COR-L47 (cell line): ENCODE measurements around the gene EML6.
"Not testable (repeated sequence)": the region's sequence is repeated elsewhere in the genome, so short reads cannot be mapped to it uniquely, and the experiment has no call there.

Source experiments
- DNase-seq: peaks from one replicate; lab custom pipeline; 2025; lab: John Stamatoyannopoulos, UW

Gene EML6

DNA sequence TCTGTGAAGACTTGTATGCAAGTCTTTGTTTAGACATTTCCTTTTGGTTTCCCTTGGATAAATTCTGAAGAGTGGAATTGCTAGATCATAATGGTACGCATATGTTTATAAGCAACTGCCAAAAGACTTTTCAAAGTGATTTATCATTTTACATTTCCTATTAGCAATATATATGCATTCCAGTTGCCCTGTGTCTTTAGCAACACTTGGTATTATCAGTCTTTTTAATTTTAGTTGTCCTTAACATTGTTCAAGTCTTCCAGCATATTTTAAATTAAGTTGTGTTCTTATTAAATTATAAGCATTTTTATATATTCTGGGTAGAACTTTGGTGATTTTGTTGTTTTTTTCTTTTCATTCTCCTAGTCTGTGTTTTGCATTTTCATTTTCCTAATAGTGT lies 81.8 kb downstream of the EML6 start:
- DNase-seq, result no peak

DNA sequence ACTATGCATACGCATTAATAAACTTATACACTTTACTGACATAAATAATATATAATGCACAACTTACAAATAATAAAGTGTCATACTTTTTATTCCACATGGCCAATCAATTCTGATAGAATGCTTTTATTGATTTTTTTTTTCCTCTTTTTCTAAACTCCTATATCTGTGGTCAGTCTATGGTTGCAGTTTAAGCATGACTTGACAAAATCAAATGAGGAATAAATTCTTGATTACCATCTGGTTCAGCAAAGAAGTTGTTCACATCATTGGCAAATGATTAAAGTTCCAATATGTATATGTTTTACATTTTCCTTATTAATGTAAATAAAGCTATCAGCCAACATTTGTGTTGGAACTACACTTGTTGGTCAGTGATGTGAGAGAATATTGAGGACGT lies 83.5 kb downstream of the EML6 start:
- no peak for DNase-seq

DNA sequence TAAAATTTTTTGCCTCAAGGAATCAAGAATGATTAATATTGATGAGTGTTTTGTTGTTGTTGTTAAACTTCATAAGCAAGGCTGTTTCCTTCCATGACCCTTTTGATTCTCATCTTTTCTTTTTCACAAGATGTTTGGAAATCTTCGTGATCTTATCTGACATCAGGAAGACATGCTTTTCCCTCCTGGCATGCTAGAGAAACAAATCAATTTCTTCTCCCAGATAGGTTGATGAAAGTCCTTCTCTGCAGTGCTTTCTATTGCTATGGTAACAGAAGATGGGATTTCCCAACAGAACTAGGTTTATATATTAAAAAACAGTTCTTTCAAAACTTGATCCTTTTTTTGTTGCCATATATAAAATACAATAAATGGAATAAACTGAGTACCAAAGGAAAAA lies 85.2 kb downstream of the EML6 start:
- DNase-seq, result no peak

DNA sequence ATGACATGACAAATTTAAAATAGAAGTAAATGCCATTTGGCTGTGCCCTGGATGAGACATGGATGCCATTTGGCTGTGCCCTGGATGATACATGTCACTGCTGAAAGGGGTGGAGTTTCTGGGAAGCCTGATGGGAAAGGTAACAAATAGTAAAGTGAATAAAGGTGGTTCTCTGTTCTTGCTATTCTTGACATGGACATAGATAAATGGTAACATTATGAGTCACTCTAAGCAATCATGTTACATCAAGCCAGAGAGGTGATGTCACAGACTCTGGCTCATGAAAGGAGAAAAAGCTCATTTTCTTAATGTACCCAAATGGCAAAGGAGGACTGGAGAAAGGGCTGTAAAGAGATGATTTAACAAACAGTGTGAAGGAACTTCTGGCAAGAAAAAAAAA lies 86.4 kb downstream of the EML6 start:
- no peak for DNase-seq

DNA sequence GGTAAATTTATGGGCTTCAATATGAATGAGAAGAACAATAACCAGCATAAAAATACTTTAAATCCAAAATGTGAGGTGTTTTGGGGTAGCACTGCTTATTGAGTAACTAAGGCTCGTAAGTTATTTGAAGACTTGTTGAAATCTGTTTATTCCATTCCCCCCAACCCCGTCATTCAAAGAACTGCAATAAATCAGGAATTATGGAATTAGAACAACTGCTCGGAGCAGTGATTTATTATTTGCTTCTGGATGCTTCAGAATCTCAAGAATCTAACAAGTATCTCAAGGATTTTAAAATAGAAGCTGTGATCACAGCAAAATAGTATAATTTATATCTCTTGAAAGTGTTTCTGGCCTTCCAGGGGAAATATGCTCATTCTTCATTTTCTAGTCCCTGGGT lies 86.8 kb downstream of the EML6 start:
- no peak for DNase-seq

DNA sequence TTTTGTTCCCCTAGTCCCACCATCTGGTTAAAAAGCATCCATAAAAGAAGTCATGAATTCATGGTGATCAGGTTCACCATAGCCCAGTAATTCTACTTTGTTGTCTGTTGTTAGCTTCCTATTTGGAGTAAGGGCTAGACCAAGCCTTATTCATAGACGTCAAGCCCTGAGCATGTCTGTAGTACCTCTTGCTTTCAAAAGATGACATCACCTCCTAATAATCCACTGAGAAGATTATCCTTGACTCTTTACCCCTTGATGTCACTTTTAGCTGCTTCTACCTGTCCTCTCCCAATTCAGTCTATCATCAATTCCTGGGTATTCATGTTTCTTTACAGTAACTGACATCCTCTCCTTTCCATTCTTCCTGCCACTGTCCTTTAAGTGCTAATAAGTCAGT lies 90.1 kb downstream of the EML6 start:
- no peak for DNase-seq

DNA sequence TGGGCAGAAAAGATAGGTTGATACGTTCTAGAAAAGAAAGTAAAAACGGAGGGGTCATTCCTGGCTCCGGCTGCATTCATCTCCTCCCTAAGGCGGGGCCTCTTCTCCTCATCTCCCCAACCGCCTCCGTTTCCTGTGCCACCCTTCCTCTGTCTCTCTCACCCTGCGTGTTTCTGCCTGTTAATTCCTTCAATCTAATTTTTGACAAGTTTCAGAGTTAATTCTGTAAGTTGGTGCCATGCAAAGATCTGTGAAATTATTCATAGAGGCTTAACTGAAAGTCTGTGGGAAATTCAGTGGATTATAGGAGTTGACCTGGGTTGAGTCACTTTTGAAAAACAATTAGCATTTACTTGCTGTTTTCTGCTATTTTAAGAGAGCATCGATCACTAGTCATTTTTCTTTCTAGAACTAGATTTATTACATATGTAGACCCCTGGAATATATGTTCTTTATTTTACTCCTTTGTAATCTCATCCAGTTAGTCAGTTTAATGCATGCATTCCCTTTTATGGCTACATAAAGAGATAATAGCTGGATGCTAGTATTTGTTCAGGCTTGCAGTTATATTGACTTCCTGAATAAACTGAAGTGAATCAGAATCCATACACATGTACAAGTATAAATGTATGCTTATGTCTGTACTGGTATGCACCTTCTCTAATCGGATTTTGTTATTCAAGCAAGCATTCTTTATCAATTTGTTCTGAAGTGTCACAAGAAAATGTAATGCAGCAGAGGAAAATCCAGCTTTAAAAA lies 91.1 kb downstream of the EML6 start:
- DNase-seq, result no peak

DNA sequence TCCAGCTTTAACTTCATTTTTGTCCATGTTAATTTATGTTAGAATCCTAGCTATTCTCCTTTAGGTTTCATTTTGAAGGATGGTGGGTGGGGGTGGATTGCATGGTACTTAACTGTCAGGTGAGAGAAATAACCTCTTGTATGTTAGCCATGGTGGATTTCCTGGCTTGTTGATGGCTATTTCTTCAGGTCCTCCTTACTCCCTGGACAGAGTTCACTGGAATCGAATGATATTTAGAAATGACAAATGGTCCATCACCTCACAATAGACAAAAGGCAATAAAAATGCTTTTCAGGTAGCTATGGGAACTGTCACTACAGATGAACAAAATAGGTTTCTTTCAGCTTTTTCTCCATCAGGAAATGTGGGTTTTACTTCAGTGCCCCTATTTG lies 91.7 kb downstream of the EML6 start:
- no peak for DNase-seq

DNA sequence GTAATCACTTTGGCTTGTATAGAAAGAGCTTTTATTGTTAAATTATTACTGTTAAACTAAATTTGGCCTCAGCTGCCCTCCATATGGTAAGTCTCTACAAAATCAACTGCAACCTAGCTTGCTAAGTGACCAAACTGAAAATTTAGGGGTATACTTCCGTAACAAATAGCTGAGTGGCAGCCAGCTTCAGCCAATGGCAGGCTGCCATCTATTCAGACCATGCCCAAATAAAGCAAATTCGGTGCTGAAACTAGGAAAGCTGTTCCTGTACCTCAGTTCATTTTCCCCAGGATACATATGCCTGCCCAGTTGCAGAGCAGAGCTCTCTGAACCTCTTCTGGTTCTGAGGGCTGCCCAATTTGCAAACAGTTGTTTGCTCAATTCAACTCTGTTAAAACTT lies 94.8 kb downstream of the EML6 start:
- no peak for DNase-seq

DNA sequence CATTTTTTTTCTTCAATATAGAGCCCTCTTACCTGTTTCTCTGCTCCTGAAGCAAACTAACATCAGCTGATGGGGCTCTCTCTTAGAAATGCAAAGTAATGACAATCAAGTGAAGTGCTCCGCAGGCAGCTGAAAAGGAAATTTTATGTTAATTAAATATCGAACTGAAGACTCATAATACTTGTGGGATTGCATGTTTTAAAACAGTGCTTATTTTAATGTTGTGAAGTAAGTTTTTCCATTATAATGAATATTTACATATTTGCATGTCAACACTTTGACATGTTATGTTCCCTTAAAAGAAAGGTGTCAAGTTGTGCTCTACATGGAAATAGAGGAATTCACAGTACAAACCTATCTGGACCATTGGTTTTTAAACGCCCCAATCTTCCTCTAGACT lies 97.1 kb downstream of the EML6 start:
- no peak for DNase-seq

DNA sequence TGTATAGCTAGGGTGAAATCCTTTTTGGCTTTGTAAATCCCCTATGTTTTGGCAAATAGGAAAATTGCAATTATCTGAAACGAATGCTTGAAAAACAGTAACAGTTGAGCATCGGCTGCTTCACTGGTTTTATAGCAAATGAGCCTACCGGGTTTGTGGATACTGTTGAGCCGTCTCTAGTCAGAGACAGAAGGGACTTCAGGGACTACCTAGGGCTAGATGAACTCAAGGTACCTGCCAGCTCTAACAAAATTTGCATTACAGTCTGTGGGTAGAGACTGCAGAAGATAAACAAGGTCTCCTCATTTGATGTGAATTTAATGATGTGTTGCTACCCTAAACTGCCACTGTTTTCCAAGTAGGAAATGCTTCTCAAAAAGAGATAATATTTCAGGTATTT lies 101.1 kb downstream of the EML6 start:
- no peak for DNase-seq

DNA sequence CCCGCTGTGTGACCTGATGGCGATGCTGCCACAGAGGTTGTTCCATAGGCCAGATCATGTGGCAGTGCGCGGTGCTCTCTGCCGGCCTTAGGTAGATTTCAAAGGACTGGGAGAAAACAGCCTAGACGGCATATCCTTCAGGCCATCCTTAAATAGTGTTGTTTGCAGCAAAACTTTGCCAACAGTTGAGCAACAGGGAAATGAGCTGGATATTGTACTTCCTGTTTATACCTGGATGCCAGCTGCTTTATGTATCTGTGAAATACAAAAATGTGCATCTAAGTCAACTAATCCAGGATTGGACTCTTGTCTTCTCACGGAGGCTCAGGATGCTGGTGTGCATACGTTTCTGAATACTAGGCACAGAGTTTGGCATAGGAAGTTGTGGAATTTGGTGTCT lies 107.1 kb downstream of the EML6 start:
- no peak for DNase-seq

DNA sequence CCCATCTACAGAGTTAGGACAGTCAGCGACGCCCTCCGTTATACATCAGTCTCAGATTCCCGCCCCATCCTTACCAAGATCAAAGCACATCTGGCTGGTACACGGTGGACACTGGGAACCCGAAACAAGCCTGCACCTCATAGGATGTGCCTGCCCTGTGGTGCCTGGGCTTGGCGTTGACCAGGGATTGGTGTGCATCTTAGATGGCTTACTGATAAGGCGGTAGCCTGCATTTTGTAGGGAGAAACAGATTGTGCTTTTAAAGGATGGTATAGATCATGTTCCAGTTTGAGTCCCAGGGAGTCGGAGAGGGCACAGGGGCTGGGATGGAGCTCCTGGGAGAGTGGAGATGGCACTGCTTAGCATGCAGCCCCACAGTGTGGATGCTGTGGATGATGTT lies 108.0 kb downstream of the EML6 start:
- no peak for DNase-seq

DNA sequence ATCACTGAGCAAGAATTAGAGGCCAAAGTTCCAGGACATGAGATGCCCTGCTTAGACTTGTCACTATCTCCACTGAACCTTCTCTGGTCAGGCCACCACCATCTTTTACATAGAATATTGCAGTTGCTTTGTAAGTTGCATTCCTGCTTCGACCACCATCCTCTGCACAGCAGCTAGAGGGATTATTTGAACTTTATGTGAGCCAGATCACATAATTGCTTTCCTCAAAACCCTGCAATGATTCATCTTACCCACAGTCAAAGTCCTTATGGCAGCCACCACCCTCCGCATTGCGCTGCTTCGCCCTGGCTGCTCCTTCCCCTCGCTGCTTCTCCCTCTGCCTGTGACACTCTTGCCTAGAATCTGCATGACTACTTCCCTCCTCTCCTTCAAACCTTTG lies 111.3 kb downstream of the EML6 start:
- DNase-seq, result no peak

DNA sequence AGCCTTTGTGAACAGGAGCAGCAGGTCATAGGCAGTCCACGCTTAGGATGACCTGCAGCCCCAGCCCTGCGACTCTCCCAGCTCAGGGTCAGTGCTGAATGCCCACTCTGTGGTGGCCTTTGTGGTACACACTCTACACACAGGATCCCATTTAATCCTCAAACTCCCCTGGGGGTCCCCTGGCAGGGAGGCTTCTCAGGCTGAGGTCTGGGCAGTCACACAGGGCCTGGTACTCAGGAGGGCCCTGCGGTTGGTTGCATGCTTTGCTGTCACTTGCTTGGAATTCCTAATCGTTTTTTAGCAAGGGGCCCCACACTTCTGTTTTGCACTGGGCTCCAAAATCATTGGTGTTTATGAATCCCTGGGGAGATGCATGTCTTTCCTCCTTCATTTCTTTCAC lies 113.0 kb downstream of the EML6 start:
- no peak for DNase-seq

DNA sequence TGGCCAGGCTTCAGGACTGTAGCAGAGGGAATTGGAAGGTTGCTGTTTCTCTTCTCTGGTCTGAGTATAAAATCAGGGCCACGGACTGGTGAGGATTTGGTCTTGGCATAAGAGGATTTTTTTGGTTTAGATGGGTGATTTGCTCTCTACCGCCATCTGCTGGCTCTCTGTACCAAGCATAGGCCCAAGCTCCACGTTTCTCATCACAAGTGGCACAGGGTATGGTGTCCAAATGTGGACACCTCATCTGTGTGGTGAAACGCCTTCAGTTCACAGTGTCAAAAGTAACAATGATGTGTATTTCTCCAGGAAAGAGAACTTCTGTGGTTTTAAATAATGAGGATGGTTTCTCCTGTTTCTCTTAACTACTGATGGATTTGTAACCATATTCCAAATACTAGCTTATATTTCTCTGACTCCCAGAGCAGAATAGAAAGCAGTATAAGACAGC lies 115.1 kb downstream of the EML6 start:
- DNase-seq, result peak; percentile 67

DNA sequence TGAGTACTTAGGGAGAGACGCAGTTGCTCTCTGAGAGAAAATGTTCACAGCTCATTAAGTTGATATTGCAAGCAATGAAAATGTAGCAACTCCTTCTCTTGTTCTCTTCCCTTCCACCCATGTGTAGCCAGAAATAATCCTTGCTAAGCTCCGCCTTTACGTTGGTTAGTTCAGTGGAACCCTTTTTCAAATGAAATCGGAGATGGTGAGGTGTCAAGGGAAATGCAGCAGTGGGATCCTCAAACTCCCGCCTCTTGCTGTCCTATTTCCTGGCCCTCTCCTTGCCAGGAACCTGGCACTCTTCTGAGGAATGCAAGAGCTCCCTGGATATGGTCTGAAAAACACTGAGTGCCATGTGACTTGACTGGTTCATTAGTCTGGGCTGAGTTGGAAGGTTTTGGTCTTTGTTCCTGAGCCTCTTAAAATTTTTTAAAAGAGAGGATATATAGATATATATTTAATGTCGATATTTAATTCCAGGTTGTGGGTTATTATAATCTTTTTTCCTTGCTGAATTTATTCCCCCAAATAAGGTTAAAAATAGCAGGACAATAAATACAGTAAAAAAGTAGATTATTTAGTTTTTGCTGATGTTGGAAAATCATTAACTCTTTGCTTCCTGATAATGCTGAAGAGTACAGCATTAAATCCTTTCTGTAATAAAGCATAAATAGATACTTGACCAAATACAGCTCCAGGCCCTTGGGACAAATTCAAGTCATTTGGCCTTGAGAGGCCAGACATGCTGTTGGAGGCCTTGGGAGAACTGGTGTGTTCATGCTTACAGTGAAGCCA lies 116.2 kb downstream of the EML6 start:
- no peak for DNase-seq

DNA sequence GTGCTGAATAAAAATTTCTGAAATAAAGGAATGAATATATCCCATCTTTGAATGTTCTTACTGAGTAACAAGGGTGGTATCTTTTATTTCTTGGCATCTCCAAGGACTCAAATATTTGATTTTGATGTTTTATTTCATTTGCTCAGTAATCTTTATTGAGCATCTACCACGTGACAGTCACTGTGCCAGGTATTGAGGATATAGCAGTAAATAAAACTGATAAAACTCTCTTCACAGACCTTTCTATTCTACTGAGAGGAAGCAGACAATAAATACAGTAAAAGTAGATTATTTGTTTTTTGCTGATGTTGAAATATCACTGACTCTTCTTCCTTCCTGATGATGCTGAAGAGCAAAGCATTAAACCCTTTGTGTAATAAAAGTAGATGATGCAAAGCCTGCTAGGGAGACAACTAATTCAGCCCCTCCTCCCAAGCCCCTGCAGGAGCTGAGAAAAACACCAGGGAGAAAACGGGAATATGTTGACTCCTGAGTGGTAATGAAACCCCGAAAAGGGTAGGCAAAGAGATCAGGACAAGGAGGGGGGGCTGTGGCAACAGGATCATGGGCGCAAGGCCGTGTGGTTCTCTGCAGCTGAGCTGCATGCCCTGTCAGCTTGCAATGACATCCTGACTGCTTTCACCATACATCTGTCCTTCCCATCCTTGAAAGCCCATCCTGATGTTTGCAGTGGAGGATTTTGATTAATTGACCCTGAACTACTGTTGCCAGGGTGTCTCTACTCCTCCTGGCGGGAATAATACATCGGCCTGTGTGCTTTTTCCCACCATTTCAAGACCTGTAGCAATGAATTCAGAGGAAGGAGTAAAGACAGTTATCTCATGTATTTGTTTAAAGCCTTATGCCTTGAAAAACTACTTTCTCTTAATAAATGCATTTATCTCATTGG lies 117.4 kb downstream of the EML6 start:
- DNase-seq, result no peak

DNA sequence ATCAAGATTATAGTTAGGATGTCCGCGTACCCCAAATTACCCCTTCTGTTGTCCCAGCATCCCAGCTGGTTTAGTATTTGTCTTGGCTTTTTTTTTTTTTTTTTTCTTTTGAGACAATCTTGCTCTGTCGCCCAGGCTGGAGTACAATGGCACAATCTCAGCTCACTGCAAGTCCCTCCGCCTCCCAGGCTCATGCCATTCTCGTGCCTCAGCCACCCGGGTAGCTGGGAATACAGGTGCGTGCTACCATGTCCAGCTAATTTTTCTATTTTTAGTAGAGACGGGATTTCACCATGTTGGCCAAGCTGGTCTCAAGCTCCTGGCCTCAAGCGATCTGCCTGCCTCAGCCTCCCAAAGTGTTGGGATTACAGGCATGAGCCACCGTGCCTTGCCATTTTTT lies 118.0 kb downstream of the EML6 start:
- DNase-seq, result not testable (repeated sequence)

DNA sequence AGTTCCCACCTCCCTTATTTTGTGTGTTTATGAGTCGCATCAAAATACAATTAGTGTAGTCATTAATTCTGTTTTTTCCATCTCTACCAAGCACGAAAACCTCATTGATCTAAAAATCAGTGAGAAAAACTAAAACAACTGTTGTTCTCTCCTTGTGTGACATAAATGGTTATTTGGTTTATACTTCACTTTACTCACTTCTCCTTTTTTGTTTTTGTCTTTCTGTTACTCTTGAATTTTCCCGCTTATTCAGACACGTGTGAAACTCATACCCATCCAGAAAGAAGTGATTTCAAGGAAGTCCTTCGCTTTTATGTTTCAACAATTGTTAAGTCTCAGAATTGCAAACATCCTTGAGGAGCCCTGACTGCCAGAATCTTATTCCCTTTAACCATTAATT lies 121.6 kb downstream of the EML6 start:
- DNase-seq, result no peak

DNA sequence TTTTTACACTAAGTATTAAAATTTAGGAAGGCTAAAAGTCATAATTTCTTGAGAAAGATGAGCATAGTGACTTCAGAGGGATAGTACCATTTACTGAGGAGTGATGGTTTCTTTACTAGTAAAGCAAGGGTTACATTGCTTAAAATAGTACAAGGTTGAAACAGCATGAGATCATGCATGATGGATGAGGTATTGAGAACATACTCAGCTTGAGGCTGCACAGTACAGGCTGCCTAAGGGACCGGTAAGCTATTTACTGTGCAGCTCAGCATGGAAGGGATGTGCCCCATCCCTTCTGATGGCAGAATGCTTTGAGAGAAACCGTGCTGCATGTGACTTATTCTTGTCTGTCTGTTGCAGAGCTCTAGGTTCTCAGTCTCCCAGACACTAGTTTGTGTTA lies 122.1 kb downstream of the EML6 start:
- no peak for DNase-seq
